ENCODE data around the gene VRK1.

Gene VRK1

GRCh38 chr14:96889091-96889490 is 91.9 kb downstream of the VRK1 start:
- DNase-seq = no peak

GRCh38 chr14:96893966-96894622 is 96.9 kb downstream of the VRK1 start:
- DNase-seq = no peak

- no peak for DNase-seq
These were observed 97.8 kb downstream of the VRK1 start for GRCh38 chr14:96894966-96895365.

GRCh38 chr14:96895658-96896271 is 98.6 kb downstream of the VRK1 start:
- no peak for DNase-seq

GRCh38 chr14:96897184-96897583 is 100.0 kb downstream of the VRK1 start:
- no peak for DNase-seq

- no peak for DNase-seq
These were observed 104.0 kb downstream of the VRK1 start for GRCh38 chr14:96901227-96901626.

- DNase-seq = no peak
These were observed 104.8 kb downstream of the VRK1 start for GRCh38 chr14:96902004-96902403.

GRCh38 chr14:96903444-96904023 is 106.4 kb downstream of the VRK1 start:
- no peak for DNase-seq

GRCh38 chr14:96904201-96904600 is 107.0 kb downstream of the VRK1 start:
- DNase-seq = no peak

GRCh38 chr14:96905065-96905464 is 107.9 kb downstream of the VRK1 start:
- no peak for DNase-seq

GRCh38 chr14:96905825-96906224 is 108.6 kb downstream of the VRK1 start:
- DNase-seq = no peak

GRCh38 chr14:96906434-96906833 is 109.3 kb downstream of the VRK1 start:
- DNase-seq = no peak

GRCh38 chr14:96909841-96910364 is 112.7 kb downstream of the VRK1 start:
- no peak for DNase-seq

GRCh38 chr14:96911499-96912149 is 114.4 kb downstream of the VRK1 start:
- DNase-seq = no peak

- no peak for DNase-seq
These were observed 117.5 kb downstream of the VRK1 start for GRCh38 chr14:96914571-96915128.

- DNase-seq = no peak
These were observed 118.3 kb downstream of the VRK1 start for GRCh38 chr14:96915478-96915877.

- no peak for DNase-seq
These were observed 119.6 kb downstream of the VRK1 start for GRCh38 chr14:96916751-96917150.

GRCh38 chr14:96917442-96917963 is 120.3 kb downstream of the VRK1 start:
- DNase-seq = no peak

- DNase-seq = no peak
These were observed 122.8 kb downstream of the VRK1 start for GRCh38 chr14:96920023-96920422.

GRCh38 chr14:96920820-96921219 is 123.6 kb downstream of the VRK1 start:
- no peak for DNase-seq

- no peak for DNase-seq
These were observed 125.8 kb downstream of the VRK1 start for GRCh38 chr14:96922986-96923385.

GRCh38 chr14:96925422-96925821 is 128.2 kb downstream of the VRK1 start:
- DNase-seq = no peak

- no peak for DNase-seq
These were observed 128.8 kb downstream of the VRK1 start for GRCh38 chr14:96926001-96926400.
